ENCODE measurements around the gene TRIO. TPM values are rescaled to one million over a fixed set of nuclear protein-coding genes. Genes with fewer than 3 reads are reported as not detected.
"Not testable (repeated sequence)": the region's sequence is repeated elsewhere in the genome, so short reads cannot be mapped to it uniquely, and the experiment has no call there.

Gene TRIO
- total and polyA plus RNA-seq, 8 donors = 84.4 to 151 (median 93.7) TPM

GRCh38 chr5:14382640-14383039 is 239.5 kb downstream of the TRIO start:
- TF ChIP-seq CTCF (IDR thresholded peaks at IDR 0.05) = no peak
- no peaks in the 10 kb centered on the region for H3K27me3 ChIP-seq
- H3K9me3 ChIP-seq = no peaks in the 10 kb centered on the region
- ATAC-seq (no peak), DNase-seq (no peak)
- H3K4me1 ChIP-seq = no peaks in the 10 kb centered on the region
- H3K36me3 ChIP-seq = peaks cover 4 to 75% of the 10 kb centered on the region in 2 donors
- H3K27ac ChIP-seq = no peak overlapping the region
- intact Hi-C loops (cut with DNase I) = no loop called here
- H3K4me3 ChIP-seq = no peak overlapping the region

DNA sequence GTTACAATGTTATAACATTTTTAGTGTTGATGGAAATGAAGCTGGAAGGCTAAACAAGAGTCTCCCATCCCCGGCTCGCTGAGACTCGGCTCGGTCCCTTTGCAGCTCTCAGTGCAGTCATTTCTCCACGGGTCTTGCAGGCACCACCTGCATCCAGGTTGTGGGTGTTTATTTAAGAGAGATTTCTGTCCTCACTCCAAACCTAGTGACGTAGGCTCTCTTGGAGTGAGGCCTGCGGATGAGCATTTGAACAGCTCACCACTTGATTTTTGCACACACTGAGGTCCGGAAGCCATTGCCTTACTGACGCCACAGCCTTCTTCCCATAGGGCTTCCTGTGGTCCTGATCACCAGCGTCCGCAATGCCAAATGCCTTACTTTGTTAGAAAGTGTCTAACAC is 240.8 kb downstream of the TRIO start:
- H3K9me3 ChIP-seq = no peaks in the 10 kb centered on the region
- intact Hi-C loops (cut with DNase I) = no loop called here
- H3K27ac ChIP-seq = no peak overlapping the region
- H3K27me3 ChIP-seq = no peaks in the 10 kb centered on the region
- DNase-seq = no peak
- TF ChIP-seq CTCF (IDR thresholded peaks at IDR 0.05) = no peak
- no peak overlapping the region for H3K4me3 ChIP-seq
- H3K36me3 ChIP-seq = peaks cover 0 to 74% of the 10 kb centered on the region in 2 donors
- H3K4me1 ChIP-seq = no peaks in the 10 kb centered on the region
- ATAC-seq = peak; percentile 18

- H3K4me3 ChIP-seq = no peak overlapping the region
- intact Hi-C loops (cut with DNase I) = no loop called here
- TF ChIP-seq CTCF (IDR thresholded peaks at IDR 0.05) = no peak
- H3K27ac ChIP-seq = no peak overlapping the region
- DNase-seq (no peak), ATAC-seq (no peak)
- H3K27me3 ChIP-seq = no peaks in the 10 kb centered on the region
- no peaks in the 10 kb centered on the region for H3K4me1 ChIP-seq
- H3K36me3 ChIP-seq = peaks cover 0 to 74% of the 10 kb centered on the region in 2 donors
- no peaks in the 10 kb centered on the region for H3K9me3 ChIP-seq
These were observed 241.9 kb downstream of the TRIO start for GRCh38 chr5:14385019-14385418.

DNA sequence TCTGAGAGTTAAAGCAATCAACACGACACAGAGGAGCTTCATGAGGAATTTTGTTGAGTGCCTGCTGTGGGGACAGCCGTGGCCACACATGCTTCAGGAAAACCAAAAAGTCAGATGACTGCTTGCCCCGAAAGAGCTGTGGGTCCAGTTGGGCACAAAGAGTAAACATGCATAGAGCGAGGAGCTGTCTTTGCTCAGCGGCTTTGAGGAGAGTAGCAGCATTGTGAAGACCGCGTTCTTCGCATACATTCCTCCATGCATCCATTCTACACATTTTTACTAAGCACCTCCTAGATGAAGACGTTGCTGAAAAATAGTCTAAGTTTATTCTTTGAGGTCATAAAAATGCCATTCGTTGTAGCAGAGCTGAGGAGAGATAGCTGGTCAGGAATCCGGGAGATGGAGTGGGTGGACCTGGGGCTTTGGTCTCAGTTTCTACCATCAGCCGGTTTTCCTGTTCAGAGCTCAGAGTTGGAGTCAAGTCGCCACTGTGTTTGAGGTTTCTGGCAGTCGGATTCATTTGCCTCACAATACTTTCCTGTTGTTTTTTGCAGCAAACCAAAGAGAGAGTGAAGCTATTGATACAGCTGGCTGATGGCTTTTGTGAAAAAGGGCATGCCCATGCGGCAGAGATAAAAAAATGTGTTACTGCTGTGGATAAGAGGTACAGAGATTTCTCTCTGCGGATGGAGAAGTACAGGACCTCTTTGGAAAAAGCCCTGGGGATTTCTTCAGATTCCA is 243.9 kb downstream of the TRIO start:
- no peak overlapping the region for H3K4me3 ChIP-seq
- intact Hi-C loops (cut with DNase I) = no loop called here
- no peaks in the 10 kb centered on the region for H3K27me3 ChIP-seq
- H3K4me1 ChIP-seq = no peaks in the 10 kb centered on the region
- DNase-seq (no peak), ATAC-seq (no peak)
- no peak overlapping the region for H3K27ac ChIP-seq
- peaks cover 0 to 76% of the 10 kb centered on the region in 2 donors for H3K36me3 ChIP-seq
- TF ChIP-seq CTCF (IDR thresholded peaks at IDR 0.05) = no peak
- no peaks in the 10 kb centered on the region for H3K9me3 ChIP-seq

- DNase-seq (no peak), ATAC-seq (no peak)
- Histone ChIP-seq H3K4me3 (no peak overlapping the region), H3K4me1 (no peaks in the 10 kb centered on the region), H3K27ac (no peak overlapping the region), H3K27me3 (no peaks in the 10 kb centered on the region), H3K9me3 (no peaks in the 10 kb centered on the region), H3K36me3 (peaks cover 0 to 85% of the 10 kb centered on the region in 2 donors)
- TF ChIP-seq CTCF (IDR thresholded peaks at IDR 0.05) = no peak
- intact Hi-C loops (cut with DNase I) = no loop called here
These were observed 245.6 kb downstream of the TRIO start for GRCh38 chr5:14388741-14389140.

GRCh38 chr5:14392552-14392951 is 249.4 kb downstream of the TRIO start:
- H3K27ac ChIP-seq; H3K27me3 ChIP-seq; DNase-seq; H3K9me3 ChIP-seq; H3K4me3 ChIP-seq; H3K4me1 ChIP-seq; intact Hi-C loops (cut with DNase I); ATAC-seq: not testable (repeated sequence)
- H3K36me3 ChIP-seq = peaks cover 0 to 97% of the 10 kb centered on the region in 2 donors

All from left lung (tissue), 10 donors.